Prostate gland (tissue), 2 donors: ENCODE results near the gene ROPN1. TPM values are rescaled to one million over a fixed set of nuclear protein-coding genes. Genes with fewer than 3 reads are reported as not detected.

Experiments
- DNase-seq: peaks from one replicate; pipeline ENCODE4 v3.0.0-alpha.2; 2019; ENCODE audit warnings: low spot score
- H3K27ac ChIP-seq, 2 donors: fragments of 200-600 bp; sonication (generic); 2 replicates each; pipeline ENCODE4 v1.5.1; 2017 to 2019
- H3K27me3 ChIP-seq: fragments of 200-600 bp; sonication (generic); replicated peaks from 2 replicates; pipeline ENCODE4 v1.5.1; 2019; ENCODE audit not compliant: insufficient read depth
- H3K36me3 ChIP-seq, 2 donors: fragments of 200-600 bp; sonication (generic); 1 replicate in 1 of 2; 2 replicates in 1 of 2; pipeline versions ENCODE4 v1.5.1 to v1.8.1; 2017 to 2019
- H3K4me1 ChIP-seq: fragments of 200-600 bp; sonication (generic); replicated peaks from 2 replicates; pipeline ENCODE4 v1.5.1; 2019
- H3K4me3 ChIP-seq, 2 donors: fragments of 200-600 bp; sonication (generic); 2 replicates each; pipeline ENCODE4 v1.5.1; 2017 to 2019
- H3K9me3 ChIP-seq: fragments of 200-600 bp; sonication (generic); 2 replicates; pipeline ENCODE4 v1.5.1; 2017
- CTCF ChIP-seq, 4 experiments: fragments of 200-600 bp in 2 of 4; fragments of 450-650 bp in 2 of 4; sonication (generic) in 2 of 4; IDR thresholded peaks; 1 replicate in 3 of 4; 2 replicates in 1 of 4; pipeline ENCODE4 v1.5.1; 2016 to 2019; ENCODE audit warnings: antibody characterized with exemption in 4 of 4, mild to moderate bottlenecking in 2 of 4, moderate library complexity in 2 of 4
- POLR2A ChIP-seq: fragments of 450-650 bp; IDR thresholded peaks from one replicate; pipeline ENCODE4 v1.6.1; 2016; ENCODE audit warnings: antibody characterized with exemption, mild to moderate bottlenecking
- POLR2AphosphoS5 ChIP-seq: sonication (generic); formaldehyde crosslinking; IDR thresholded peaks from one replicate; pipeline ENCODE4 v1.6.1; 2017; ENCODE audit warnings: antibody characterized with exemption
- WGBS: methylation state at CpG from one replicate; pipeline ENCODE4 v1.1.5; 2018; 5-methylcytosine and 5-hydroxymethylcytosine counted together
- intact Hi-C: fragments of 100-400 bp; cut with DNase I; formaldehyde crosslinking; loops from one replicate; pipeline ENCODE4 v1.14.2; 2022
- total RNA-seq, 2 donors: library from RNA; depleted of rRNA; stranded (reverse); fragments of >200 nt; gene quantifications; one replicate each; pipeline ENCODE4 v1.1.0, GENCODE V29; 2016

The ROPN1 gene
- total RNA-seq, 2 donors from 2014 or later, result 10.8 TPM; not detected in 1

GRCh38 chr3:123930445-123930844 is 61.5 kb downstream of the ROPN1 start:
- H3K9me3 ChIP-seq, result no peaks in the 10 kb centered on the region
- no peak overlapping the region for H3K27ac ChIP-seq
- no peak for DNase-seq
- no peak for TF ChIP-seq POLR2AphosphoS5
- no peak for TF ChIP-seq POLR2A
- TF ChIP-seq CTCF (IDR thresholded peaks at IDR 0.05), result no peak
- no peaks in the 10 kb centered on the region for H3K36me3 ChIP-seq
- no peaks in the 10 kb centered on the region for H3K4me1 ChIP-seq
- H3K27me3 ChIP-seq, result no peaks in the 10 kb centered on the region
- intact Hi-C loops, result no loop called here
- no peak overlapping the region for H3K4me3 ChIP-seq

GRCh38 chr3:123929325-123929724 is 62.6 kb downstream of the ROPN1 start:
- H3K9me3 ChIP-seq, result no peaks in the 10 kb centered on the region
- H3K27ac ChIP-seq, result no peak overlapping the region
- intact Hi-C loops, result no loop called here
- no peaks in the 10 kb centered on the region for H3K36me3 ChIP-seq
- no peak for DNase-seq
- no peaks in the 10 kb centered on the region for H3K4me1 ChIP-seq
- 96% methylated on average over 9 of the region's 9 CpGs for WGBS
- H3K27me3 ChIP-seq, result no peaks in the 10 kb centered on the region
- no peak overlapping the region for H3K4me3 ChIP-seq
- TF ChIP-seq POLR2AphosphoS5, result no peak
- no peak for TF ChIP-seq CTCF (IDR thresholded peaks at IDR 0.05)
- no peak for TF ChIP-seq POLR2A

DNA sequence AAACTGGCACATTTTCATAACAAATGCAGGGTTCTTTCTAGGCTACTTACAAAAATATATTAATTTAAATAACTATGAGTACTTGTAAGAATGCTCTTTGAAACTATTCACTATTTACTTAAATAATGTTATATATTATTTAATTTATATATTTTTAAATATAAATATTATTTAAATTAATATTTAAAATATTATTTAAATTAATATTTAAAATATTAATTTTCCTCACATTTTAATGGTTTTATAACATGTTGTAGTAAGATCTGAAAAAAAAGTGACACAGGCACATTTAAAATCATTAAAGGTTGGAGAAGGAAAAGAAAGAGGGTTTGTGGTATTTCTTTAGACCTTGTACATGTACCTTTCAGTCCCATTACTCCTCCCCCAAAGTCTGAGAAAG is 65.5 kb downstream of the ROPN1 start:
- Histone ChIP-seq H3K4me1 (no peaks in the 10 kb centered on the region), H3K4me3 (no peak overlapping the region), H3K27me3 (no peaks in the 10 kb centered on the region), H3K27ac (no peak overlapping the region), H3K9me3 (no peaks in the 10 kb centered on the region), H3K36me3 (no peaks in the 10 kb centered on the region)
- no peak for DNase-seq
- TF ChIP-seq POLR2AphosphoS5 (no peak), CTCF (IDR thresholded peaks at IDR 0.05) (no peak), POLR2A (no peak)
- intact Hi-C loops, result no loop called here

DNA sequence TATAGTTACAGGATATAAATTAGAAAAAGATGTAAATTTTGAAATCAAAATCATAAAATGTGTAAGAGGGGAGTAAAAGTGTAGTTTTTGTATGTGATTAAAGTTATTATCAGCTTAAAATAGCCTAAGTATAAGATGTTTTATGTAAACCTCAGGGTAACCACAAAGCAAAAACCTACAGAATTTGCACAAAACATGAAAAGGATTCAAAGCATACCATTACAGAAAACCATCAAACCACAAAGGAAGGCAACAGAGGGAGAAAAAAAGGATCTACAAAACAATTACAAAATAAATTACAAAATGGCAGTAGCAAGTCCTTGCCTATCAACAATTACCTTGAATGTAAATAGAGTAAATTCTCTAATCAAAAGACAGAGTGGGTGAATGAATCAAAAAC is 71.1 kb downstream of the ROPN1 start:
- TF ChIP-seq POLR2A (no peak), CTCF (IDR thresholded peaks at IDR 0.05) (no peak), POLR2AphosphoS5 (no peak)
- intact Hi-C loops, result no loop called here
- Histone ChIP-seq H3K27me3 (no peaks in the 10 kb centered on the region), H3K36me3 (no peaks in the 10 kb centered on the region), H3K27ac (no peak overlapping the region), H3K4me1 (no peaks in the 10 kb centered on the region), H3K4me3 (no peak overlapping the region), H3K9me3 (no peaks in the 10 kb centered on the region)
- no peak for DNase-seq

DNA sequence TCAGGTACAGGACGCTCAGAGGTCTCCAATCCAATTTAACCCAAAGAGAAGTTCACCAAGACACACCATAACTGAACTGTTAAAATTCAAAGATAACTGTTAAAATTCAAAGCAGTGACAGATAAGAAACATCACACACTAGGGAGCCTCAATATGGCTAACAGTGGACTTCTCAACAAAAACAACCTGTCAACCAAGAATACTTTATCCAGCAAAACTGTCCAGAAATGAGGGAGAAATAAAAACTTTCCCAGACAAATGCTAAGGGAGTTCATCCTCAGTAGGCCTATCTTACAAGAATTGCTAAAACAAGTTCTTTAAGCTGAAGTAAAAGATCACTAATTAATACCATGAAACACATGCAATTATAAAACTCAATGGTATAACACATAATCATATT is 71.5 kb downstream of the ROPN1 start:
- H3K4me1 ChIP-seq, result no peaks in the 10 kb centered on the region
- H3K27me3 ChIP-seq, result no peaks in the 10 kb centered on the region
- H3K36me3 ChIP-seq, result no peaks in the 10 kb centered on the region
- WGBS, result 100% methylated on average over 1 of the region's 1 CpG
- intact Hi-C loops, result no loop called here
- no peak overlapping the region for H3K27ac ChIP-seq
- TF ChIP-seq POLR2AphosphoS5 (no peak), POLR2A (no peak), CTCF (IDR thresholded peaks at IDR 0.05) (no peak)
- DNase-seq, result no peak
- H3K4me3 ChIP-seq, result no peak overlapping the region
- no peaks in the 10 kb centered on the region for H3K9me3 ChIP-seq
